GM21825 (cell line): ENCODE data around the gene RLIM.
"Not testable (repeated sequence)": the region's sequence is repeated elsewhere in the genome, so short reads cannot be mapped to it uniquely, and the experiment has no call there.

Source experiments
- ATAC-seq: cut with Tn5 transposase; IDR thresholded peaks from one replicate; pipeline ENCODE4 v1.9.1; 2021; ENCODE audit warnings: mild to moderate bottlenecking, moderate library complexity; ENCODE audit not compliant: unreplicated experiment

RLIM gene

GRCh38 chrX:74614093-74614909, at the start of gene RLIM:
RLIM (minus strand) TSS chrX:74614624; CDS start chrX:74595977, 18,647 bp downstream.
- peak; percentile 97 for ATAC-seq

GRCh38 chrX:74656079-74656745, 41.8 kb upstream of the RLIM start:
- no peak for ATAC-seq

DNA sequence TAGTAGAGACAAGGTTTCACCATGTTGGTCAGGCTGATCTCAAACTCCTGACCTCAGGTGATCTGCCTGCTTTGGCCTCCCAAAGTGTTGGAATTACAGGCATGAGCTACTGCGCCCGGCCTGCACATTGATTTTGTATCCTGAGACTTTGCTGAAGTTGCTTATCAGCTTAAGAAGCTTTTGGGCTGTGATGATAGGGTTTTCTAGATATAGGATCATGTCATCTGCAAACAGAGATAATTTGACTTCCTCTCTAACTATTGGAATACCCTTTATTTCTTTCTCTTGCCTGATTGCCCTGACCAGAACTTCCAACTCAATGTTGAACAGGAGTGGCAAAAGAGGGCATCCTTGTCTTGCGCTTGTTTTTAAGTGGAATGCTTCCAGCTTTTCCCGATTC, 40.5 kb upstream of the RLIM start:
- ATAC-seq: not testable (repeated sequence)

DNA sequence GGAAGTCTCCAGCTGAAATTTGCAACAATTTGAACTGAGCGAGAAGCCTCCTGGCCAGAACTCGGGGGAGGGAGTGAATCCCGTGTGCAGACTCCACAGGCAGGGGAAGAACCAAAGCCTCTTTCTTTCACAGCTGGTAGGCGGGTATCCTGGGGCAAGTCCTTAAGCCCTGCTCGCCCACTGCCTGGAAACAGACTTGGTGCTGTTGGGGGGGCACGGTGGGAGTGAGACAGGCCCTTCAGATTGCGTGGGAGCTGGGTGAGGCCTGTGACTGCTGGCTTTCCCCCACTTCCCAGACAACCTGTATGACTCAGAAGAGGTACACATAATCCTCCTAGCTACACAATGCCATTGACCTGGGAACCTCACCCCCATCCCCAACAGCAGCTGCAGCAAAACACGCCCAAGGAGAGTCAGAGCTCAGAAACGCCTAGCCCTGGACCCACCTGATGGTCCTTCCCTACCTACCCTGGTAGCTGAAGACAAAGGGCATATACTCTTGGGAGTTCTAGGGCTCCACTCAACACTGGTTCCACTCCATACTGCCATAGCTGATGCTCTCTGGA, 22.4 kb upstream of the RLIM start:
- ATAC-seq: no peak

- ATAC-seq: no peak
These were observed 893 bp downstream of the RLIM start for GRCh38 chrX:74613370-74614092.

- ATAC-seq: no peak
These were observed 7.6 kb downstream of the RLIM start for GRCh38 chrX:74606799-74607198.

- ATAC-seq: no peak
These were observed 8.1 kb downstream of the RLIM start for GRCh38 chrX:74606342-74606741.

DNA sequence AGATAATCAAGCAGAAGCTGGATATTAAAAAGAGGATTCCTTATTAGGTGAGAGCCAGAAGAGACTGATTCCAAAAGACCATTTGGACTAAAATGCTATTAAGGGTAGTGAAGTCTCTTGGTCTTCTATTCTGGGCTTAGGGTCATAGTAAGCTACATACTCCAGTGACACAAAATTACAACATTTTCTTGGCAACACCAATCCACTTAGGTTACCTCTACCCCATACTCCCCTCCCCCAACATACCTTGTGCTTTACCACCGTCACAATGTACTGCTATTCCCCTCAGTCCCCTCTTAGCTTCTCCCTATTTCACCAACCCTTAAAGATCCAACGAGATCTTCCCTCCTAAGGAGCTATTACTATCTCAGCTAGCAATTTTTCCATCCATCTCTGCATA, 11.4 kb downstream of the RLIM start:
- no peak for ATAC-seq

DNA sequence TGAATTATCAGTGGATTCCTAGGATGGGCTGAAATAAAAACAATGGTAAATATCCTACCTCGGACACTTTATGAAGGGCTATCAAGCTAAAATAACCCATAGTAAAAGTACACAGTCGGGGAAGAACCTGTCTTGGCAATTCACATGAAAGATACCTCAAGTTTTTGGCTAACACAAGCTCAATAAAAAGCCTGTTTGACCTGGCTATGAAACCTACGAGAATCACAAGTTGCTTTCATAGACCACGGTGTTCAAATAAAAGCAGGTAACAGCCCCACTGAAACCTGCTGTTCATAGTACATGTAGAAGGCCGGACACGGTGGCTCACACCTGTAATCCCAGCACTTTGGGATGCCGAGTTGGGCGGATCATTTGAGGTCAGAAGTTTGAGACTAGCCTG, 12.3 kb downstream of the RLIM start:
- no peak for ATAC-seq

DNA sequence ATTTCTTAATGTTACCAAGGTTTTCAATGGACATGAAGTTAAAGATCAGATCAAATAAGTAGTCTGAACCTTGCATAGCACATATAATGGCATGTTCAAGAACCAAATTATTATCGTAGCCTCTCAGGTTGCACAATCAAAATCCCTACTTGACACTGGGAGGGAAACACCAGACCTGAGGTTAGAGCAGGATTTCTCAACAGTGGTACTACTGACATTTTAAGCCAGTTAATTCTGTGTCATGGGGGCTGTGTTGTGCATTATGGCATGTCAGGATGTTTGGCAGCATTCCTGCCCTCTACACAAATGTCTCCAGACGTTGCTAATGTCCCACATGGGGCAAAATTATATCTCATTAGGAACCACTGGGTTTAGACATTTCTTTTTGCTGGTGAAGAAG, 20.8 kb downstream of the RLIM start:
- ATAC-seq: no peak

DNA sequence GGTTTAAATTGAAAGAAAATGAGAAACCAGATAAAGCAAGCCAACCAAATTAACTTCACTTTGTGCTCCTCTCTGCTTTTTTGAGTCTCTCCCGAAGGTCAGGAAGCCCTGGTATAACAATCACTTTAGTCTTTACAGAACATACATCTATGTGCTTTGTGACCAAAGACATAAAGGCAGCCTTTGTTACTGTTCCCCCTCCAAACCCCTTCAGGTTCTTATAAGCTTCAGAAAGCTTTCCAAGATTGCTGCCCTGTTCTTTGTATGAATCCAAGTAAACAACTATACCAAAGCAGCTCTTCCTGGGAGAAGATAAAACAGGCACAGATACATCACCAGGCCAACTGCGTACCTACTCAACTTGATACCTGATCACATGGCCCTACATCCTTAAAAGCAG, 28.7 kb downstream of the RLIM start:
- ATAC-seq: no peak

- ATAC-seq: no peak
These were observed 34.7 kb downstream of the RLIM start for GRCh38 chrX:74579597-74580198.

GRCh38 chrX:74578137-74578536, 36.3 kb downstream of the RLIM start:
- no peak for ATAC-seq

DNA sequence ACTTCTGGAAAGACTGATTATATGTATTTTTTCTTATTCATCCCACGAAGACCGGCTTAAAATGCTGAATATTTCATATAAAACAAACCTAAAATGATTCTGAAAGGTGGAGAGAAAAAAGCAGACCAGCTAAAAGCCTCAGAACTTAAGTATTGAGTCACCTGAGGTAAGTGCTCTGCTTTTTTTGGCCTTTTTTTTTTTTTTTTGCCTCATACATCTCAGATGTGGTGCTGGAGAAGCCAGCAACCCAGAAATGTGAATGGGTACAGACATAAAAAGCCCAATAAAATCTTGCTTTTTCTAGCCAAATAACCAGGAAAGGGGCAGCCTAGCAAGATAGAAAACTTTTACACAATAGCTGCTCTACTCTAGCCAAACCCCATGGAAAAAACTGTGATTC, 57.0 kb downstream of the RLIM start:
- ATAC-seq: no peak

DNA sequence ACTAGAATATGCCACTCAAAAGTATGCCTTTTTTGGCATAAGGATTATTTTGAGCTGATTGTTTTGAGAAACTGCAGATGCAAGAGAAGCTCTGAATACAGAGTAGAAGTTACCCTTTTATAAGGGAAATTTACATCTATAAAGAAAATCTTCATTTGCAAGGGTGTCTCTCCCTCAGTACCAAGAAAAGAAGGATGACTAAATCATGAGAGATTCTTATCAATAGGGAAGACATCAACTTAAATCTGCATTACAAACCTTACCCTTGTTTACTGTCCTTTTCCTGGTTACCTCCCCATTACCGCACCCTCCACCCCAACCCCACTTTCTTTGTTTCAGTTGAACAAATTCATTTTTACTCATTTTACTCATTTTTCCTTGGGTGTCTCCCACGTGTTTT, 62.5 kb downstream of the RLIM start:
- ATAC-seq: no peak

GRCh38 chrX:74550295-74550802, 64.1 kb downstream of the RLIM start:
- ATAC-seq: peak; percentile 82

GRCh38 chrX:74546984-74547383, 67.4 kb downstream of the RLIM start:
- no peak for ATAC-seq

- no peak for ATAC-seq
These were observed 68.4 kb downstream of the RLIM start for GRCh38 chrX:74545880-74546523.

DNA sequence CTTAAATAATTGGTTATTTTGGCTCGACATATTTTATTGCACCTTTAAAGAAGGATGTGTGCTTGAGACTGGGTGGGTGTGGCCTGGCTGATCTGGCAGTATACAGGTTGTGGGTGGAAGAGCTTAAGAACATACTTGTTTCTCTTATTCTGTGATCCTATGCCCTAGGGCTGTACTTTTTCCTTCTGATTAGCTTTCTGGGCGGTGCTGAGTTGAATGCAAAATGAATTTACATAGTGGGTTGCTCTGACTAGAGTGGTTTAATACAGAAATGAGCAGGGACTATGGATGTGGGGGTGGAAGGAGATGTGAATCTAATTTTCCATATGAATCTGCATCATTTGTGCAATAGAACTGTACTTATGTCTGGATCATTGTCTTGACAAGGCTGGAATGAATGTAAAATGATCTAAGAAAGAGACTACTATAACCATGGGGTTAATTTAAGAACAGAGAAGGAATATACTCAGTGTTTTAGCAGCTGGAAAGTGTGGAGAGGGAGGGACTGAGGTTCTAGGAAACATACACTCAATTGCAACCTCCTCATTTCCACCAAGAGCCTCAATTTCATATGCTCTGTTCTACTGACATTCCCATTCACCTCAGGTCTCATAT, 73.7 kb downstream of the RLIM start:
- ATAC-seq: no peak

DNA sequence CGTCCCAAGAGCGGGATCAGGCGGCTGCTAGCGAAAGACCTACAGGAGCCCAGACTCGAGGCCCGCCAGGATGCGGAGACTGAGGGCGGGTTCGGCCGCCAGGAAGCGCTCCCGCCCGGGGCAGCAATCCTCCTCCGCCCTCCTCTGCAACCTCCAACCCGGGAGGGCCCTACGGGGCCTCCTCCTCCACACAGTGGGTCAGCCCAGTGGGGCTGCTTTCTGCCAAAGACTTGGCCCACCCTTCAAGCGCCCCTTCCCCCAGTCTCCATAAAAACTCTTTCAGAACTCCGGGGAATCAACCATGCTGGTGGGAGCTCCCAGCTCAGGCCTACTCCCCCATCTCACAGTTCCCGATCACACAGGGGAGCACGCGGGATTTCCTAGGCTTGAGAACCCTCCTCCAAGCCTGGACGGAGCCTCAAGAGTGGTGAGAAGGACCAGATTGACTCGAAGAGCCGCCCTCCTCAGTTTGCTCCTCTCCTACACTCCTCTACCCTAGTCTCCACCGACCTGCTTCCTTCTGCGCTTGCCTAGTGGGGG, 77.5 kb downstream of the RLIM start:
- ATAC-seq: peak; percentile 22
